T-helper 1 cell (primary cell): ENCODE results near the gene ABLIM1.
A peak's percentile ranks its signal among the peaks of the same experiment; 100 is the strongest.

ENCODE experiments used
- DNase-seq, 5 donors: peaks; one replicate each; pipeline ENCODE4 v3.0.0-alpha.2; 2012 to 2020

ABLIM1 gene

GRCh38 chr10:114403541-114404161, 254.4 kb downstream of the ABLIM1 start:
- DNase-seq = no peak

- no peak for DNase-seq
Observed at GRCh38 chr10:114402871-114403540, 255.1 kb downstream of the ABLIM1 start.

GRCh38 chr10:114402233-114402632, 255.8 kb downstream of the ABLIM1 start:
- no peak for DNase-seq

DNA sequence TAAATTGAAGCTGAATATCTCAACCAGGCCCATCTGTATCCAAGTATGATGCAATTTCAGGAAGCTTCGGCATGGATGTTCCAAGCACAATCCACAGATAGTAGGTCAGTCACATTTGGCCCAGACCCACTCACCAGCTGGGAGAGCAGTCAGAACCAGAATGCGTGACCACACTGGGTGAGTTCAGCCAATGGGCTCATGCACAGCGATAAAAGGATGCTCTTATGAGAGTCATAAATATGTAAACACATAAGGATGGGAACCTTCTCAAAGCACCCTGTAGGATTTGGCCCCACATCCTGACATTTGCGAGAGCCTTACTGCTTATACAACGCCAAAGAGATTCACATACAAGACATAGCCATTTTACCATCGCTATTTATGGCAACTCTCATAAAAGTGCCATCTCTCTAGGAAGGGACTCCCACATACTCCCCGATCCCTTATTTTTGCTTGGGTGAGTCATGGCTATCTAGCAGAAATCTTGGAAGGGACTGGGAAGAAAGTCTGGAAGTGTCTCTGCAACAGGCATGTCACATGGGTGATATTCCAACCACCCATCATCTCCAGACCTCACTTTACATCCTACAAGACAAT, 256.8 kb downstream of the ABLIM1 start:
- no peak for DNase-seq

DNA sequence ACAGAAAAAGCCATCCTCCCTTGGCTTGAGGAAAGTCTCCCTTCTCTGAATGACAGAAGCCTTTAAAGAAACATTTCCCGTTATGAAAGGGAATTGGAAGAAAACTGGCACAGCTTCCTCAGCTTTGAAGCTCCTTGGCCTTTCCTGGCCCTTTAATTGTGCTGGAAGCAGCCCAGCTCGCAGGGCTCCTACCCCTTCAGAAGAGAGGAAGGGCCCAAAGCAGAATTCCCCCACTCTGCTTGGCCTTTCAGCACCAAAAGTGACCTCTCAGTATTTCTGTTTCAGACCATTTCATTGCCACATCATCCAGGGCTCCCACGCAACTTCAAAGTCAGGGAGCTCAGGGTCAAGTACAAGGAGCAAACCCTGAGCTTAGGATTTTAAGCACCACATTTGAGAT, 258.0 kb downstream of the ABLIM1 start:
- DNase-seq = no peak

GRCh38 chr10:114399576-114399975, 258.5 kb downstream of the ABLIM1 start:
- DNase-seq = no peak

DNA sequence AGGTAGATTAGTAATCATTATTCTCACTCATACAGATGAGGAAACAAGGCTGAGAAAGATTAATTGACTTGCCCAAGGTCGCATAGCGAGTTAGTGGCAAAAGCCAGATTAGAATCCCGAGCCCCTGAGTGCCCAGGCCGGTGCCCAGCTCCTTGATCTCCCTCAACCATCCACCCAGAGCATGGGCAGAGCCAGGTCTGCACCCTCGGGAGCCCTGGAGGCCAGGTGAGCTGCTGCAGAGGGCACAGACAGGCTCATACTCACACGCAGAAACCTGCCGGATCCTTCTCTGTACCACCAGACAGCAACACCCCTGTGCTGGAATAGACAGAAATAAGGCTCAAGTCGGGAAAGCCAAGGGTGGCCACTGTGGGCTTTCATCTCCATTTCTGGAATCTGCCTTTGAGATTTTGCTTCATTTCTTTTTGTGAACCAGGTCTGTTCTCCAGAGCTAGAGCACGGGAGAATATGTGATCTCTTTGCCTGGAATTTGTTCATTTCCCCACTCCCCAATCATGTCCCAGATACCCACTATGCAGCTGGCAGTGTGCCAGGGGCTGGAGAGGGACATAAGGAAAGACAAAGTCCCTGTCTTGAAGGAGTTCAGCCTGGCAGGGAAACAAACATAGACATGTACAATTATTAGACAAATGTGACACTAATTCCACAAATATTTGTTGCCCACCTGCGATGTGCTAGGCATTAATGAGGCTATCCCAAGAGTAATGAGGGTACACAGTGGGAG, 259.3 kb downstream of the ABLIM1 start:
- DNase-seq = no peak

DNA sequence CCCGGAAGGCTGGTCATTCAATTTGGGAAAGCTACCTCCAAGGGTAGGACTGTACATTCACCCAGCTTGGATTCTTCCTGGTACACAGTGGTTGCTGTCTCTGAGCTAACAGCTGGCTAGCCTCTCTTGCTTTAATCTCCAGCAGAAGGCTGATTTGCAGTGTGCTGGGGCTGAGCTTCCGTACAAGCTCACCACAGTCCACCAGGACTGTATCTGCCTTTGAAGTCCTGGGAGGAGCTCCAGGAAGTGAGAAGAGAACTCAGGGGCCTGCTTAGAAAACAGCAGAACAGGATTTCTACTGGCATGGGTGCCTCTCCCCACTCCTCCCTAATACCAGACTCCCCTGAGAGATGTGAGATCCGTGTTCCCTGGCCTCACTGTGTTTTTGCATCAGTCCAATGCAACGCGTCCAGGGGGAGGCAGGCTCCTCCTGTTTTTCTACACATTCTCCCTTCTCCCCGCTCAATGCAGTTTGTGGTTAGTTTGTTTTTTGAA, 260.4 kb downstream of the ABLIM1 start:
- no peak for DNase-seq

DNA sequence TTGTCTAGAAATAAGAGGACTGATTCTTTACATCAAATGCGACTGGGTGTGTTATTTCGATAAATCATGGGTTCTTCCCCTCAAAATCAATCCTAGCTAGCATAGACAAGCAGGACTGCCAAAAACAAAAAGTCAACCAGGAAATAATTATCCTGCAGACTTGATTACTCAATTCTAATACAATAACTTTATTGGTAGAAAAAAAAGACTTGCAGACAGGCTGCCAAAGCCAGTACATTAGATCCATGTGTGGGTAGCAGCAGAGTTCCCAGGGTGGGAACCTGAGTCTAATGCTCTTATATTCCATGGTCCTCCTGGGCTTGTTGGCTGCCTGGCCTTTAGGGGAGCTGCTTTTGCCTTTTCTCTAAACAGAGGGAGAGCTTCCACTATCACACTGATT, 261.6 kb downstream of the ABLIM1 start:
- no peak for DNase-seq

- no peak for DNase-seq
Observed at GRCh38 chr10:114395366-114396022, 262.6 kb downstream of the ABLIM1 start.

DNA sequence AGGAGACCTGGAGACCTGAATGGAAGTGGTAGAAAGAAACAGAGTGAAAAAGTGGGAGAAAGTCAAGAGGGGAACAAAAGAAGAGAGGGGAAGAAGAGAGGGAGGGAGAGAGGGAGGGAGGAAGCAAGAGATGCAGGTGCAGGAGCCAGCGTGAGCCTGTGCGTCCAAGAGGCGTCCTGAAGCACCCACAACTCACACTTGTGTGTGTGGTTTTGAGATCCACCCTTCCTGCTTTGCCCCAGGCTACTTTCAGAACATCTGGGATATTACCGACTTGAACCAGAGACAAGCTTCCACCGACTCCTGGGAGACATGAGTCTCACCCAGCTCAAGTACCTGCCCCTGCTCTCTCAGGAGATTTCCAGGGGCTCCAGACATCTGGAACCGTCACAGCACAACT, 263.5 kb downstream of the ABLIM1 start:
- DNase-seq = no peak

GRCh38 chr10:114393886-114394285, 264.2 kb downstream of the ABLIM1 start:
- no peak for DNase-seq

- no peak for DNase-seq
Observed at GRCh38 chr10:114393482-114393881, 264.6 kb downstream of the ABLIM1 start.

GRCh38 chr10:114392112-114392835, 265.8 kb downstream of the ABLIM1 start:
- DNase-seq = no peak

DNA sequence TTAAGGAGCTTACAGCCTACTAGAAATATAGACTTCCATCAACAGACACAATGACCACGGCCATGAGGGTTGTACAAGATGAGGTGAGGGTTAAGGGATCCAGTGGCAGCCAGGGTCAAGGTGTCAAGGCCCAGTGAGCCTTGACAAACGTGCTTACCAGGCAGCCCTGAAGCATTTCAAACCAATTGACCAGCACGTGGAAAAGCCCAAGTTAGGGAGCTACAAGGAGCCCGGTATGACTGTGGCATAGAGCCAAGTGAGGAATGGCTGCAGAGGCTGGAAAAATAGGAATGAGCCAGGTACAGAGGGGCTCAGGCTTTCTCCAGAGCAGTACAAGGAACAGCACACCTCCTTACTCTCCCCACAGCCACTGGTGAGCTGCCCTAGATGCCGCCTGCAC, 266.5 kb downstream of the ABLIM1 start:
- no peak for DNase-seq

- DNase-seq = no peak
Observed at GRCh38 chr10:114389426-114389825, 268.6 kb downstream of the ABLIM1 start.

DNA sequence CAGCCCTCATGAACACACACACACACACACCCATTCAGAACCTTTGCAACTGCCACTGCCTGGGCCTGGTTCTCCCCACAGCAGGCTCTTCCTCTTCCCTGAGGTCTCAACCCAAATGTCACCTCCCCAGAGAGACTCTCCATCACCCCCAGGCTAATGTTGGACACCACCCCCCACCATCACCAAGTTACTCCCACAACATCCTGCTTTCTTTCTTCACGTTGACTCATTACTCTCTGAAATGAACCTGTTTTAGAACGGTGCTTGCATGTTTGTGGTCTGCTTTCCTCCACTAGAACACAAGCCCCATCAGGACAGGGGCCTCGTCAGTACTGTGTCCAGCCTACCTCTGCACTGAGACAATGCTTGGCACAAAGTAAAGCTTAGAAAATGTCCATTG, 269.8 kb downstream of the ABLIM1 start:
- peak in 1 of 5 donors; percentile 39 for DNase-seq

DNA sequence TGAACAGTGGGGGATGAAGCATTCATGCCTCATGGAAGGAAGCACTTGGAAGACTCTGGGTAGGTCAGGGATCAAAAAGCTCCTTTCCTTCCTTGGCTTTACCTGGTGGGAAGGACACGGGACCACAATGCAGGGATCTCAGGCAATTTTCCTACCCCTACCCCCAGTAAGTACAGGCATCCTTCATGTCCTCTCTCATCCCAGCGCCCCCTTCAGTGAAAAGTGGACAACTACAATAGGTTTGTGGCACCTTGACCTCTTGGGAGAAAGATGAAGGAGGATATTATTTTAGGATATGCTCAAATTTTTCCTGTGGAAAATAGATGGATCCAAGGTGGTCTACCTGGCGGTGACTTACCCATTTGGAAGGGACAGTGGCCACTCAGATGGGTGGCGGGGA, 270.3 kb downstream of the ABLIM1 start:
- no peak for DNase-seq

DNA sequence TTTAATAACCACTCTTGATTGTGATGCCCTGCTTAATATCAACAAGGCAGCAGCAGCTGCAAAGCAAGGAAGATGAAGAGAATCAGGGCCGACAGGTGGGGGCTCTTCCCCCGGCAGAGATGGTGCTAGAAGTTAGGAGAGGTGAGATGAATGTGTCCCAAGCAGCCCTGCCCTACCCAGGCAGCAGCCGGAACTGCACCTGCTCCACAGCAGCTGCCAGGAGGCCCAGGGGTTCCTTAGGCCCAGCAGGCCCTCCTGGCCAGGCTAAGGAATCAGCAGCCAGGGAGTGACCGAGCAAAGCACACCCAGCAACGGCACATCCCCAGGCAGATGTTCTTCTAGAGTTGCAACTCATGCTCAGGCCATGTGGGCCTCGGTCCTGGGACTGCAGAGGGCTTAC, 271.6 kb downstream of the ABLIM1 start:
- no peak for DNase-seq

- no peak for DNase-seq
Observed at GRCh38 chr10:114385557-114385956, 272.5 kb downstream of the ABLIM1 start.

DNA sequence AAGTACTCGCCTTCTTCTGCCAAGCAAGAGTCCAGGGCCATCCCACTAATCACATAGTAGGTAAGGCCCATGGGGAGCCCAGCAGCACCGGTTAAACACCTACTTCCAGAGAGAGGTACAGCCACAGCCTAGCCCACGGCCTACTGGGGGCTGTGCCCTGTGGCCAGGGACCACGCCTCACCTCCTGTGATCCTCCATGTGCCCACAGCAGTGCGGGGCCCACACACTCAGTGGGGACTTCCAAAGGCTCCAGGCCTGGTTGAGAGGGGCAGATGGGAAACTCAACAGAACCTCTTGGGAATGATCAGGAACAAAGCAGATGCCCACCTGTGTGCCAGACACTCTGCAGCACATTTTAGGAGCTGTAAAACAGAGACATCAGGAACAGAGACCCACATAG, 273.5 kb downstream of the ABLIM1 start:
- DNase-seq = no peak

DNA sequence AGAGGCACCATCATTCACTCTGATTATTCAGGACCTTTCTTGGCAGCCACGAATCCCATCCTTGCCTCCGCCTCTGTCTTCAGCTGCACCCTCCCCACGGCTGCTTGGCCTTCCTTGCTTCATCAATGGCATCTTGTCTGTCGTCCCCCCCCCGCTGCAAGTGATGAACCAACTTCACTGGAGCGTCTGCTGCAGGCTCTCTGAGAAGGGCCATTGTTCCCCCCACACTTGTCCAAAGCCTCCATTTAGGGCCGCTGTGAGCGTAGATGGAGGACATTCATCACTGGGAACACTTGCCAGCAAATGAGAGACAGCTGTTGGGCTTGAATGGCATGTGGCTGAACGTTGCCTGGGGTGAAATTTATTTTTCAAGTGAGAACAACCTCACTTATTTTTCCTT, 273.9 kb downstream of the ABLIM1 start:
- DNase-seq = no peak
